Loucy (cell line): ENCODE data around the gene GRM5.
"Not testable (repeated sequence)": the region's sequence is repeated elsewhere in the genome, so short reads cannot be mapped to it uniquely, and the experiment has no call there.

ENCODE experiments used
- H2AFZ ChIP-seq: fragments of 200-600 bp; sonication (generic); 2 replicates; pipeline ENCODE4 v1.6.0; 2016; ENCODE audit warnings: antibody characterized with exemption, mild to moderate bottlenecking, low read length, moderate library complexity
- H3F3A ChIP-seq: fragments of 200-600 bp; 2 replicates; pipeline ENCODE4 v1.6.0; 2016; ENCODE audit warnings: antibody characterized with exemption, low read depth, mild to moderate bottlenecking
- H3K27me3 ChIP-seq: fragments of 200-600 bp; sonication (generic); 2 replicates; pipeline ENCODE4 v1.6.1; 2014; ENCODE audit warnings: low read length, mild to moderate bottlenecking; ENCODE audit not compliant: insufficient read depth, poor library complexity, severe bottlenecking
- H3K36me3 ChIP-seq: fragments of 200-600 bp; sonication (generic); 2 replicates; pipeline ENCODE4 v1.6.1; 2016; ENCODE audit warnings: low read length; ENCODE audit not compliant: insufficient read depth
- H3K4me1 ChIP-seq: fragments of 200-600 bp; sonication (generic); 2 replicates; pipeline ENCODE4 v1.5.1; 2014; ENCODE audit warnings: low read length, mild to moderate bottlenecking; ENCODE audit not compliant: insufficient read depth, poor library complexity, severe bottlenecking
- H3K4me2 ChIP-seq: fragments of 200-600 bp; sonication (generic); 2 replicates; pipeline ENCODE4 v1.6.0; 2014; ENCODE audit warnings: antibody characterized with exemption, low read length, low read depth, mild to moderate bottlenecking; ENCODE audit not compliant: poor library complexity, severe bottlenecking
- H3K4me3 ChIP-seq: fragments of 200-600 bp; sonication (generic); 2 replicates; pipeline ENCODE4 v1.5.1; 2014; ENCODE audit warnings: low read length, mild to moderate bottlenecking, mixed read lengths; ENCODE audit not compliant: poor library complexity, severe bottlenecking
- H3K79me2 ChIP-seq: fragments of 200-600 bp; sonication (generic); 2 replicates; pipeline ENCODE4 v1.6.1; 2014; ENCODE audit warnings: low read length; ENCODE audit not compliant: insufficient read depth
- H3K9ac ChIP-seq: fragments of 200-600 bp; sonication (generic); 2 replicates; pipeline ENCODE4 v1.6.0; 2014; ENCODE audit warnings: mild to moderate bottlenecking, low read depth, low read length, moderate library complexity; ENCODE audit not compliant: poor library complexity, severe bottlenecking
- H3K9me2 ChIP-seq: fragments of 200-600 bp; sonication (generic); replicated peaks from 2 replicates; pipeline ENCODE4 v1.6.1; 2016; ENCODE audit warnings: low read depth, low read length, mixed read lengths
- H3K9me3 ChIP-seq: fragments of 200-600 bp; sonication (generic); 2 replicates; pipeline ENCODE4 v1.6.1; 2014; ENCODE audit warnings: mild to moderate bottlenecking, antibody characterized with exemption, low read length, low read depth; ENCODE audit not compliant: insufficient read depth
- H4K20me1 ChIP-seq: fragments of 200-600 bp; sonication (generic); 2 replicates; pipeline ENCODE4 v1.6.0; 2014; ENCODE audit warnings: antibody characterized with exemption, low read length, mild to moderate bottlenecking; ENCODE audit not compliant: insufficient read depth, poor library complexity, severe bottlenecking
- CTCF ChIP-seq: fragments of 200-600 bp; sonication (generic); conservative IDR thresholded peaks from 2 replicates; pipeline ENCODE4 v1.5.1; 2014; ENCODE audit warnings: mild to moderate bottlenecking, antibody characterized with exemption, low read length
- EZH2phosphoT487 ChIP-seq: fragments of 200-600 bp; IDR thresholded peaks from 2 replicates; pipeline ENCODE4 v1.6.1; 2018; ENCODE audit warnings: antibody characterized with exemption, mild to moderate bottlenecking, moderate library complexity, borderline replicate concordance

The GRM5 gene

GRCh38 chr11:89021339-89021738, 44.4 kb downstream of the GRM5 start:
- no peaks in the 10 kb centered on the region for H3K9me3 ChIP-seq
- H3K79me2 ChIP-seq = no peaks in the 10 kb centered on the region
- H3K4me3 ChIP-seq = no peak overlapping the region
- peaks cover 4% of the 10 kb centered on the region for H3K4me1 ChIP-seq
- H3K9me2 ChIP-seq = no peaks in the 10 kb centered on the region
- no peak for TF ChIP-seq EZH2phosphoT487
- no peak for TF ChIP-seq CTCF
- no peak overlapping the region for H3K4me2 ChIP-seq
- H3K36me3 ChIP-seq = no peaks in the 10 kb centered on the region
- no peaks in the 10 kb centered on the region for H3K27me3 ChIP-seq
- no peaks in the 10 kb centered on the region for H4K20me1 ChIP-seq
- H3K9ac ChIP-seq = no peak overlapping the region
- no peaks in the 10 kb centered on the region for H3F3A ChIP-seq
- H2AFZ ChIP-seq = no peak overlapping the region

- not testable (repeated sequence) for H3K9me2 ChIP-seq, H4K20me1 ChIP-seq, H2AFZ ChIP-seq, H3K4me3 ChIP-seq, H3K9ac ChIP-seq, H3F3A ChIP-seq, H3K4me2 ChIP-seq, H3K27me3 ChIP-seq, H3K9me3 ChIP-seq, H3K36me3 ChIP-seq, H3K79me2 ChIP-seq, H3K4me1 ChIP-seq
Observed at GRCh38 chr11:89019827-89020547, 45.8 kb downstream of the GRM5 start.

GRCh38 chr11:89016214-89016613, 49.6 kb downstream of the GRM5 start:
- H3K4me2 ChIP-seq = no peak overlapping the region
- no peaks in the 10 kb centered on the region for H3K9me2 ChIP-seq
- TF ChIP-seq CTCF = no peak
- TF ChIP-seq EZH2phosphoT487 = no peak
- H3K9ac ChIP-seq = no peak overlapping the region
- H3K4me1 ChIP-seq = peaks cover 4% of the 10 kb centered on the region
- no peaks in the 10 kb centered on the region for H4K20me1 ChIP-seq
- no peaks in the 10 kb centered on the region for H3K9me3 ChIP-seq
- no peak overlapping the region for H3K4me3 ChIP-seq
- H3K36me3 ChIP-seq = no peaks in the 10 kb centered on the region
- H2AFZ ChIP-seq = no peak overlapping the region
- H3K79me2 ChIP-seq = no peaks in the 10 kb centered on the region
- no peaks in the 10 kb centered on the region for H3K27me3 ChIP-seq
- H3F3A ChIP-seq = no peaks in the 10 kb centered on the region

GRCh38 chr11:89015614-89016013, 50.2 kb downstream of the GRM5 start:
- no peak for TF ChIP-seq EZH2phosphoT487
- TF ChIP-seq CTCF = no peak

GRCh38 chr11:89000852-89001251, 64.9 kb downstream of the GRM5 start:
- not testable (repeated sequence) for H2AFZ ChIP-seq, H4K20me1 ChIP-seq, H3F3A ChIP-seq, H3K4me3 ChIP-seq, H3K36me3 ChIP-seq, H3K9me3 ChIP-seq, H3K27me3 ChIP-seq, H3K9ac ChIP-seq, H3K4me2 ChIP-seq, H3K9me2 ChIP-seq, H3K79me2 ChIP-seq
- H3K4me1 ChIP-seq = peaks cover 12% of the 10 kb centered on the region

More at GRCh38 chr11:89015614-89016013, 50.2 kb downstream of the GRM5 start:
- Histone ChIP-seq H4K20me1 (no peaks in the 10 kb centered on the region), H3K4me1 (peaks cover 4% of the 10 kb centered on the region), H3K27me3 (no peaks in the 10 kb centered on the region), H3K36me3 (no peaks in the 10 kb centered on the region), H3K9ac (no peak overlapping the region), H3K4me3 (no peak overlapping the region), H3K79me2 (no peaks in the 10 kb centered on the region), H2AFZ (no peak overlapping the region), H3K4me2 (no peak overlapping the region), H3K9me3 (no peaks in the 10 kb centered on the region), H3K9me2 (no peaks in the 10 kb centered on the region), H3F3A (no peaks in the 10 kb centered on the region)
